ENCODE results near the gene TMEM221.

The TMEM221 gene

GRCh38 chr19:17402982-17403855 is 45.2 kb downstream of the TMEM221 start:
- Histone ChIP-seq H2AFZ (ENCODE audit: low read length) (no peak overlapping the region), H3K27me3 (ENCODE audit: insufficient read depth, low read length) (no peaks in the 10 kb centered on the region), H3K4me2 (ENCODE audit: low read length) (peak overlapping the region; percentile 94; the same call in 1 of the 2 replicates), H3K9me3 (ENCODE audit: low read length) (no peaks in the 10 kb centered on the region), H3K9me2 (ENCODE audit: low read depth, low read length) (no peaks in the 10 kb centered on the region), H3K79me2 (ENCODE audit: insufficient read depth, low read length) (peaks cover 11% of the 10 kb centered on the region), H3K4me3 (ENCODE audit: low read depth, low read length, poor library complexity, severe bottlenecking) (no peak overlapping the region), H3K9ac (ENCODE audit: low read length) (no peak overlapping the region), H4K20me1 (ENCODE audit: insufficient read depth, low read length) (no peaks in the 10 kb centered on the region), H3F3A (ENCODE audit: insufficient read depth, low read length) (no peaks in the 10 kb centered on the region), H3K36me3 (ENCODE audit: insufficient read depth, low read length) (peaks cover 28% of the 10 kb centered on the region), H3K27ac (ENCODE audit: low read depth, low read length, poor library complexity, severe bottlenecking) (no peak overlapping the region), H3K4me1 (ENCODE audit: insufficient read depth, low read length, severe bottlenecking) (peaks cover 34% of the 10 kb centered on the region)
- TF ChIP-seq EZH2 (IDR thresholded peaks at IDR 0.05; ENCODE audit: borderline replicate concordance, low read length) (no peak), CTCF (IDR thresholded peaks at IDR 0.05; ENCODE audit: low read length) (no peak)

GRCh38 chr19:17401628-17402027 is 46.8 kb downstream of the TMEM221 start:
- no peaks in the 10 kb centered on the region for H3K9me3 ChIP-seq (ENCODE audit: low read length)
- H3K27me3 ChIP-seq (ENCODE audit: insufficient read depth, low read length), result no peaks in the 10 kb centered on the region
- H4K20me1 ChIP-seq (ENCODE audit: insufficient read depth, low read length), result no peaks in the 10 kb centered on the region
- H3K4me1 ChIP-seq (ENCODE audit: insufficient read depth, low read length, severe bottlenecking), result peaks cover 28% of the 10 kb centered on the region
- H3F3A ChIP-seq (ENCODE audit: insufficient read depth, low read length), result no peaks in the 10 kb centered on the region
- no peak overlapping the region for H3K27ac ChIP-seq (ENCODE audit: low read depth, low read length, poor library complexity, severe bottlenecking)
- TF ChIP-seq CTCF (IDR thresholded peaks at IDR 0.05; ENCODE audit: low read length), result no peak
- no peak for TF ChIP-seq EZH2 (IDR thresholded peaks at IDR 0.05; ENCODE audit: borderline replicate concordance, low read length)
- H3K4me3 ChIP-seq (ENCODE audit: low read depth, low read length, poor library complexity, severe bottlenecking), result no peak overlapping the region
- H3K79me2 ChIP-seq (ENCODE audit: insufficient read depth, low read length), result peaks cover 11% of the 10 kb centered on the region
- H3K36me3 ChIP-seq (ENCODE audit: insufficient read depth, low read length), result peaks cover 35% of the 10 kb centered on the region
- no peak overlapping the region for H3K4me2 ChIP-seq (ENCODE audit: low read length)
- no peak overlapping the region for H3K9ac ChIP-seq (ENCODE audit: low read length)
- H2AFZ ChIP-seq (ENCODE audit: low read length), result no peak overlapping the region
- H3K9me2 ChIP-seq (ENCODE audit: low read depth, low read length), result no peaks in the 10 kb centered on the region

- H3K27ac ChIP-seq (ENCODE audit: low read depth, low read length, poor library complexity, severe bottlenecking), result no peak overlapping the region
- TF ChIP-seq EZH2 (IDR thresholded peaks at IDR 0.05; ENCODE audit: borderline replicate concordance, low read length) (no peak), CTCF (IDR thresholded peaks at IDR 0.05; ENCODE audit: low read length) (no peak)
- no peaks in the 10 kb centered on the region for H4K20me1 ChIP-seq (ENCODE audit: insufficient read depth, low read length)
- no peak overlapping the region for H3K9ac ChIP-seq (ENCODE audit: low read length)
- H2AFZ ChIP-seq (ENCODE audit: low read length), result no peak overlapping the region
- H3K4me1 ChIP-seq (ENCODE audit: insufficient read depth, low read length, severe bottlenecking), result peaks cover 10% of the 10 kb centered on the region
- H3K36me3 ChIP-seq (ENCODE audit: insufficient read depth, low read length), result peaks cover 35% of the 10 kb centered on the region
- no peak overlapping the region for H3K4me3 ChIP-seq (ENCODE audit: low read depth, low read length, poor library complexity, severe bottlenecking)
- H3K4me2 ChIP-seq (ENCODE audit: low read length), result no peak overlapping the region
- no peaks in the 10 kb centered on the region for H3F3A ChIP-seq (ENCODE audit: insufficient read depth, low read length)
- H3K9me2 ChIP-seq (ENCODE audit: low read depth, low read length), result no peaks in the 10 kb centered on the region
- H3K9me3 ChIP-seq (ENCODE audit: low read length), result no peaks in the 10 kb centered on the region
- H3K79me2 ChIP-seq (ENCODE audit: insufficient read depth, low read length), result no peaks in the 10 kb centered on the region
- H3K27me3 ChIP-seq (ENCODE audit: insufficient read depth, low read length), result no peaks in the 10 kb centered on the region
Observed at GRCh38 chr19:17398902-17399527, 49.5 kb downstream of the TMEM221 start.

All from OCI-LY1 (cell line).